MCF 10A (cell line): ENCODE data around the gene ZNF607. TPM values are rescaled to one million over a fixed set of nuclear protein-coding genes. Genes with fewer than 3 reads are reported as not detected.

Source experiments
- BruUV-seq: library from RNA; stranded (reverse); fragments of 400-500 nt; replicated peaks from 2 replicates; lab custom pipeline; 2021; lab: Mats Ljungman, UMichigan
- CTCF ChIA-PET: fragments of 300-600 bp; sonication (Branson Sonifier 250); formaldehyde crosslinking; extraction: SDS; loops from one replicate; lab custom pipeline; 2021; ENCODE audit warnings: antibody characterized with exemption, inconsistent platforms; lab: Yijun Ruan, JAX
- POLR2A ChIA-PET: fragments of 300-600, 350-650 bp; sonication (Branson Sonifier 250); formaldehyde crosslinking; extraction: SDS; loops from one replicate; lab custom pipeline; 2020; ENCODE audit warnings: antibody characterized with exemption, inconsistent platforms; lab: Yijun Ruan, JAX
- DNase-seq: peaks from one replicate; pipeline ENCODE4 v3.0.0-alpha.2; 2018; ENCODE audit not compliant: unreplicated experiment
- H3K27ac Mint-ChIP-seq: one replicate; pipeline ENCODE4 v1.8.0; 2022; ENCODE audit warnings: mild to moderate bottlenecking, low read depth, mixed read lengths; ENCODE audit not compliant: unreplicated experiment
- H3K27me3 Mint-ChIP-seq: one replicate; pipeline ENCODE4 v1.8.0; 2022; ENCODE audit warnings: mixed read lengths; ENCODE audit not compliant: insufficient read depth, unreplicated experiment
- H3K36me3 Mint-ChIP-seq: one replicate; pipeline ENCODE4 v1.8.0; 2022; ENCODE audit warnings: mild to moderate bottlenecking, moderate library complexity, mixed read lengths; ENCODE audit not compliant: insufficient read depth, unreplicated experiment
- H3K4me1 Mint-ChIP-seq: one replicate; pipeline ENCODE4 v1.8.0; 2022; ENCODE audit warnings: mixed read lengths; ENCODE audit not compliant: insufficient read depth, unreplicated experiment
- H3K4me3 Mint-ChIP-seq: one replicate; pipeline ENCODE4 v1.8.0; 2022; ENCODE audit warnings: mild to moderate bottlenecking, moderate library complexity, mixed read lengths; ENCODE audit not compliant: unreplicated experiment
- H3K9me3 Mint-ChIP-seq: one replicate; pipeline ENCODE4 v1.8.0; 2022; ENCODE audit warnings: mixed read lengths; ENCODE audit not compliant: unreplicated experiment
- intact Hi-C: fragments of 100-400 bp; cut with micrococcal nuclease; formaldehyde crosslinking; loops from 2 replicates; pipeline ENCODE4 v1.14.1; 2022
- total RNA-seq: library from RNA; stranded (reverse); gene quantifications from 2 replicates; pipeline ENCODE4 v1.2.3, GENCODE V29; 2022
- TF ChIP-seq, protein P1 (sequence below): fragments of 200-600 bp; IDR thresholded peaks from one replicate; pipeline ENCODE4 v1.8.0; 2022; ENCODE audit warnings: antibody characterized with exemption, mild to moderate bottlenecking; ENCODE audit not compliant: unreplicated experiment

The ZNF607 gene
- total RNA-seq, 1 experiment from 2014 or later: 3.0 TPM

DNA sequence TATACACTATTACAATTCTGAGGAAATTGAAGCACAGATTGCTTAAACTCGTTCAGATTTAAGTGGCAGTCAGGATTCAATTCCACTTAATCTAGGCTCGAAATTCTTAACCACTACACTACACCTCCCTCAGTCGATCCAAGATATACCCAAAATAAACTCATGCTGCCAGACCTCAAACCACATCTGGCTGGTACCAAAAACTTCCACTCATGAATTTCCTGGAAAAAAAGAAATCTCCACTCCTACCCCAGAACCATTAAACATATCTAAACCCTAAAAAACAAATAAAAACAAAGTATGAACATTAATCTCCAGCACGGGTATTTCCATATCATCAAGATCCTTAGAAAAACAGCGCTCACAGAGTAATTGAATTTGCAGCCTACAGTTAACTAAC lies 65.4 kb downstream of the ZNF607 start:
- Mint-ChIP-seq H3K9me3 (peaks cover 9% of the 10 kb centered on the region), H3K27me3 (no peaks in the 10 kb centered on the region), H3K4me1 (peaks cover 9% of the 10 kb centered on the region), H3K4me3 (peak overlapping the region; percentile 89), H3K27ac (peak overlapping the region; percentile 91), H3K36me3 (peaks cover 17% of the 10 kb centered on the region)
- TF ChIP-seq, protein P1, sequence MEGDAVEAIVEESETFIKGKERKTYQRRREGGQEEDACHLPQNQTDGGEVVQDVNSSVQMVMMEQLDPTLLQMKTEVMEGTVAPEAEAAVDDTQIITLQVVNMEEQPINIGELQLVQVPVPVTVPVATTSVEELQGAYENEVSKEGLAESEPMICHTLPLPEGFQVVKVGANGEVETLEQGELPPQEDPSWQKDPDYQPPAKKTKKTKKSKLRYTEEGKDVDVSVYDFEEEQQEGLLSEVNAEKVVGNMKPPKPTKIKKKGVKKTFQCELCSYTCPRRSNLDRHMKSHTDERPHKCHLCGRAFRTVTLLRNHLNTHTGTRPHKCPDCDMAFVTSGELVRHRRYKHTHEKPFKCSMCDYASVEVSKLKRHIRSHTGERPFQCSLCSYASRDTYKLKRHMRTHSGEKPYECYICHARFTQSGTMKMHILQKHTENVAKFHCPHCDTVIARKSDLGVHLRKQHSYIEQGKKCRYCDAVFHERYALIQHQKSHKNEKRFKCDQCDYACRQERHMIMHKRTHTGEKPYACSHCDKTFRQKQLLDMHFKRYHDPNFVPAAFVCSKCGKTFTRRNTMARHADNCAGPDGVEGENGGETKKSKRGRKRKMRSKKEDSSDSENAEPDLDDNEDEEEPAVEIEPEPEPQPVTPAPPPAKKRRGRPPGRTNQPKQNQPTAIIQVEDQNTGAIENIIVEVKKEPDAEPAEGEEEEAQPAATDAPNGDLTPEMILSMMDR: no peak
- CTCF ChIA-PET: interaction anchor here (0.6 to 1.4 kb wide), 4 partner anchors 10 to 303 kb away, joined by 3 to 8 read pairs (median 4); partner anchors contain the start of genes ZNF540 and ZNF571
- POLR2A ChIA-PET: interaction anchor here (0.6 to 3.8 kb wide), 13 partner anchors 9 to 803 kb away, joined by 3 to 70 read pairs (median 4); partner anchors contain the start of genes ZNF345, ZNF527, ZNF540 and ZNF568
- intact Hi-C loops: no loop called here
- no peak for DNase-seq
- no TSS peak for BruUV-seq

Other genes starting within 250 kb of the ZNF607 start
- gene ZNF793, start 212.8 kb downstream of the ZNF607 start, total RNA-seq: not detected in 2 replicates
- 4.2 and 6.3 TPM in 2 replicates for gene ZNF571, start 125.0 kb downstream of the ZNF607 start, total RNA-seq
- 1.1 TPM in 2 replicates for gene ZNF540, start 124.9 kb downstream of the ZNF607 start, total RNA-seq
- gene ZFP30, start 64.3 kb downstream of the ZNF607 start, total RNA-seq: 8.1 and 12.2 TPM in 2 replicates
- 6.1 and 11.9 TPM in 2 replicates for gene ZNF573, start 59.8 kb upstream of the ZNF607 start, total RNA-seq
- not detected in 2 replicates for gene WDR87, start 186.8 kb upstream of the ZNF607 start, total RNA-seq
- 36.0 and 36.9 TPM in 2 replicates for gene SIPA1L3, start 187.4 kb upstream of the ZNF607 start, total RNA-seq